OCI-LY7 (cell line): ENCODE results near the gene SVOPL. TPM values are rescaled to one million over a fixed set of nuclear protein-coding genes. Genes with fewer than 3 reads are reported as not detected.
A peak's percentile ranks its signal among the peaks of the same experiment; 100 is the strongest.

Experiments
- BruUV-seq: library from RNA; stranded (reverse); fragments of 400-500 nt; replicated peaks from 2 replicates; lab custom pipeline; 2021; lab: Mats Ljungman, UMichigan
- CTCF ChIA-PET: fragments of 300-600 bp; sonication (Branson Sonifier 250); formaldehyde crosslinking; loops from one replicate; lab custom pipeline; 2022; ENCODE audit warnings: antibody characterized with exemption; ENCODE audit not compliant: unreplicated experiment; lab: Charles Lee
- POLR2A ChIA-PET: fragments of 300-600 bp; sonication (Branson Sonifier 250); formaldehyde crosslinking; loops from one replicate; lab custom pipeline; 2022; ENCODE audit warnings: antibody characterized with exemption; lab: Charles Lee
- DNase-seq: peaks from one replicate; pipeline ENCODE4 v3.0.0-alpha.2; 2015; ENCODE audit warnings: low spot score
- H2AFZ ChIP-seq: fragments of 200-600 bp; sonication (generic), shearing (Covaris generic); 2 replicates; pipeline ENCODE4 v1.6.1; 2014; ENCODE audit warnings: mild to moderate bottlenecking, antibody characterized with exemption, low read length, moderate library complexity
- H3K27ac ChIP-seq: fragments of 200-600 bp; sonication (generic); 2 replicates; pipeline ENCODE4 v1.5.1; 2014; ENCODE audit warnings: mixed run types, low read depth, mild to moderate bottlenecking, moderate library complexity, low read length, inconsistent platforms; ENCODE audit not compliant: poor library complexity, severe bottlenecking
- H3K36me3 ChIP-seq: fragments of 200-600 bp; sonication (generic); 2 replicates; pipeline ENCODE4 v1.6.1; 2014; ENCODE audit warnings: mild to moderate bottlenecking, antibody characterized with exemption, low read length, moderate library complexity, mixed read lengths; ENCODE audit not compliant: insufficient read depth
- H3K4me1 ChIP-seq: fragments of 200-600 bp; sonication (generic); 2 replicates; pipeline ENCODE4 v1.5.1; 2014; ENCODE audit warnings: mild to moderate bottlenecking, low read length; ENCODE audit not compliant: insufficient read depth, poor library complexity, severe bottlenecking
- H3K4me2 ChIP-seq: fragments of 200-600 bp; sonication (generic); 2 replicates; pipeline ENCODE4 v1.6.1; 2014; ENCODE audit warnings: mild to moderate bottlenecking, low read length
- H3K4me3 ChIP-seq: fragments of 200-600 bp; sonication (generic); 2 replicates; pipeline ENCODE4 v1.5.1; 2014; ENCODE audit warnings: mild to moderate bottlenecking, low read depth, low read length; ENCODE audit not compliant: poor library complexity, severe bottlenecking
- H3K79me2 ChIP-seq: fragments of 200-600 bp; sonication (generic); 2 replicates; pipeline ENCODE4 v1.6.1; 2016; ENCODE audit warnings: low read depth, mild to moderate bottlenecking, low read length, moderate library complexity, mixed read lengths; ENCODE audit not compliant: insufficient read depth
- H3K9me2 ChIP-seq: fragments of 200-600 bp; sonication (generic); 2 replicates; pipeline ENCODE4 v1.6.1; 2016; ENCODE audit warnings: mild to moderate bottlenecking, low read length, mixed read lengths; ENCODE audit not compliant: insufficient read depth
- H3K9me3 ChIP-seq: fragments of 200-600 bp; sonication (generic); 2 replicates; pipeline ENCODE4 v1.6.1; 2014; ENCODE audit warnings: mild to moderate bottlenecking, mixed run types, low read length, mixed read lengths
- H4K20me1 ChIP-seq: fragments of 200-600 bp; sonication (generic); 2 replicates; pipeline ENCODE4 v1.6.1; 2014; ENCODE audit warnings: mild to moderate bottlenecking, antibody characterized with exemption, low read length, moderate library complexity, mixed read lengths; ENCODE audit not compliant: insufficient read depth
- EZH2phosphoT487 ChIP-seq: fragments of 200-600 bp; sonication (generic); IDR thresholded peaks from 2 replicates; pipeline ENCODE4 v1.6.1; 2018; ENCODE audit warnings: low read depth, borderline replicate concordance, mild to moderate bottlenecking, mixed run types, antibody characterized with exemption, low read length, moderate library complexity, mixed read lengths
- intact Hi-C: fragments of 100-400 bp; cut with micrococcal nuclease; formaldehyde crosslinking; loops from one replicate; pipeline ENCODE4 v1.10.0; 2022; ENCODE audit not compliant: unreplicated experiment
- total RNA-seq, 2 experiments: library from RNA; depleted of rRNA in 1 of 2; stranded (reverse); fragments of >200 nt in 1 of 2; shearing (Covaris generic) in 1 of 2; gene quantifications; 2 replicates each; pipeline ENCODE4 v1.2.3, GENCODE V29; 2014 to 2022
- TF ChIP-seq, protein P1 (sequence below): fragments of 200-600 bp; sonication (generic); conservative IDR thresholded peaks from 2 replicates; pipeline ENCODE4 v1.5.1; 2014; ENCODE audit warnings: mild to moderate bottlenecking, antibody characterized with exemption, low read length, moderate library complexity, mixed read lengths

Gene SVOPL
- total RNA-seq, 2 experiments from 2014 or later = not detected

DNA sequence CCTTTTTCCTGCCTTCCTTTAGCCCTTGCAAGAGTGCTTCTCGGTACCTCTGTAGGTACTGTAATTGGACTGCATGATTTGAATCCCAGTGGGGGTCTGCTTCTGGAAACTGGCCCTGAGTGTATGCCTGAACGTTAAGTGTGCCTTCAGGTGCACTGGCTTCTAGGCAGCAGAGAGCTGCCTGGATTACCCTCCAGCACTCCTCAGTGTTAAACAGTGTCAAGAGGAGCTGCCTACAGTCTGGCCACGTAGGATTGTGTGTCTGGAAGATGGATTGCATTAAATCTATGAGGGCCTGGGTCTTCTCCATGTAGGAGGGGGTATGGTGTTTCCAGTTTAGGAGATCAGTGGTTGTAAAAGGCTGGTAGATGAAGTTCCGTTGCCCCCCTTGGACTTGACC lies 137.4 kb downstream of the SVOPL start:
- no peak overlapping the region for H3K4me2 ChIP-seq
- no TSS peak for BruUV-seq
- no peak for DNase-seq

DNA sequence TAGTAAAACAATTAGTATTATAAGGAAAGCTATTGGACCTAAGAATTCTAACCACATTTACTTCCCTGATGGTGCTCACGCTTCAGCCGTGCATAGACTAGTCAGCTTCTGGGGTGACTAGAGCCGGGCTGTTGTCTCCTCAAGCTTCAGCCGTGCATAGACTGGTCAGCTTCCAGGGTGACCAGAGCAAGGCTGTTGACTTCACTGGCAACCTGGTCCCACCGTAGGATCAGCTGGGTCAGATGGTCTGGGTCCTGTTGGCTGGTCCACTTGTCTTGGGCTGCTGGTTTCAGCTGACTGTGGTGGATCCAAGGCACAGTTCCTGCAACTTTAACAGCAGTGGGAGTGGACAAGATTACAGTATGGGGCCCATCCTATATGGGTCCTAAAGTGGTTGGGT lies 141.7 kb downstream of the SVOPL start:
- no peaks in the 10 kb centered on the region for H3K9me2 ChIP-seq
- DNase-seq = no peak
- TF ChIP-seq EZH2phosphoT487 = no peak
- TF ChIP-seq, protein P1, sequence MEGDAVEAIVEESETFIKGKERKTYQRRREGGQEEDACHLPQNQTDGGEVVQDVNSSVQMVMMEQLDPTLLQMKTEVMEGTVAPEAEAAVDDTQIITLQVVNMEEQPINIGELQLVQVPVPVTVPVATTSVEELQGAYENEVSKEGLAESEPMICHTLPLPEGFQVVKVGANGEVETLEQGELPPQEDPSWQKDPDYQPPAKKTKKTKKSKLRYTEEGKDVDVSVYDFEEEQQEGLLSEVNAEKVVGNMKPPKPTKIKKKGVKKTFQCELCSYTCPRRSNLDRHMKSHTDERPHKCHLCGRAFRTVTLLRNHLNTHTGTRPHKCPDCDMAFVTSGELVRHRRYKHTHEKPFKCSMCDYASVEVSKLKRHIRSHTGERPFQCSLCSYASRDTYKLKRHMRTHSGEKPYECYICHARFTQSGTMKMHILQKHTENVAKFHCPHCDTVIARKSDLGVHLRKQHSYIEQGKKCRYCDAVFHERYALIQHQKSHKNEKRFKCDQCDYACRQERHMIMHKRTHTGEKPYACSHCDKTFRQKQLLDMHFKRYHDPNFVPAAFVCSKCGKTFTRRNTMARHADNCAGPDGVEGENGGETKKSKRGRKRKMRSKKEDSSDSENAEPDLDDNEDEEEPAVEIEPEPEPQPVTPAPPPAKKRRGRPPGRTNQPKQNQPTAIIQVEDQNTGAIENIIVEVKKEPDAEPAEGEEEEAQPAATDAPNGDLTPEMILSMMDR = no peak
- ChIA-PET POLR2A (no interaction called here), CTCF (no interaction called here)
- H3K4me2 ChIP-seq = no peak overlapping the region
- H3K36me3 ChIP-seq = peaks cover 90% of the 10 kb centered on the region
- peaks cover 31% of the 10 kb centered on the region for H3K9me3 ChIP-seq
- intact Hi-C loops = no loop called here
- H3K79me2 ChIP-seq = no peaks in the 10 kb centered on the region
- no TSS peak for BruUV-seq
- no peak overlapping the region for H2AFZ ChIP-seq
- H3K4me1 ChIP-seq = no peaks in the 10 kb centered on the region
- no peak overlapping the region for H3K27ac ChIP-seq
- H4K20me1 ChIP-seq = no peaks in the 10 kb centered on the region
- H3K4me3 ChIP-seq = no peak overlapping the region

More for the DNA sequence above, 137.4 kb downstream of the SVOPL start:
- Histone ChIP-seq H3K79me2 (no peaks in the 10 kb centered on the region), H3K27ac (no peak overlapping the region), H3K9me2 (no peaks in the 10 kb centered on the region), H3K4me1 (no peaks in the 10 kb centered on the region), H3K36me3 (peaks cover 87% of the 10 kb centered on the region), H2AFZ (no peak overlapping the region), H3K9me3 (peaks cover 18% of the 10 kb centered on the region; the same call in 1 of the 2 replicates), H4K20me1 (no peaks in the 10 kb centered on the region), H3K4me3 (no peak overlapping the region)
- CTCF ChIA-PET = no interaction called here
- POLR2A ChIA-PET = no interaction called here
- no peak for TF ChIP-seq EZH2phosphoT487
- TF ChIP-seq, protein P1 = no peak
- intact Hi-C loops = no loop called here

- Histone ChIP-seq H4K20me1 (no peaks in the 10 kb centered on the region), H2AFZ (no peak overlapping the region), H3K36me3 (peaks cover 87% of the 10 kb centered on the region), H3K79me2 (no peaks in the 10 kb centered on the region), H3K4me2 (no peak overlapping the region), H3K9me3 (peaks cover 31% of the 10 kb centered on the region), H3K4me3 (no peak overlapping the region), H3K27ac (no peak overlapping the region), H3K9me2 (no peaks in the 10 kb centered on the region), H3K4me1 (no peaks in the 10 kb centered on the region)
- ChIA-PET POLR2A (no interaction called here), CTCF (interaction anchor here (0.6 kb wide), 1 partner anchor 546 kb away, joined by 3 read pairs; no protein-coding TSS in a partner anchor)
- DNase-seq = peak; percentile 11
- TF ChIP-seq, protein P1 = no peak
- no peak for TF ChIP-seq EZH2phosphoT487
- no TSS peak for BruUV-seq
- intact Hi-C loops = no loop called here
These were observed 144.2 kb downstream of the SVOPL start for GRCh38 chr7:138556771-138557484.
